Measurements from ENCODE around the gene FZD4. TPM values are rescaled to one million over a fixed set of nuclear protein-coding genes. Genes with fewer than 3 reads are reported as not detected.
"Not testable (repeated sequence)": the region's sequence is repeated elsewhere in the genome, so short reads cannot be mapped to it uniquely, and the experiment has no call there.

FZD4 gene
- polyA plus RNA-seq, 4 donors = 68.4 to 78.3 (median 72.0) TPM

DNA sequence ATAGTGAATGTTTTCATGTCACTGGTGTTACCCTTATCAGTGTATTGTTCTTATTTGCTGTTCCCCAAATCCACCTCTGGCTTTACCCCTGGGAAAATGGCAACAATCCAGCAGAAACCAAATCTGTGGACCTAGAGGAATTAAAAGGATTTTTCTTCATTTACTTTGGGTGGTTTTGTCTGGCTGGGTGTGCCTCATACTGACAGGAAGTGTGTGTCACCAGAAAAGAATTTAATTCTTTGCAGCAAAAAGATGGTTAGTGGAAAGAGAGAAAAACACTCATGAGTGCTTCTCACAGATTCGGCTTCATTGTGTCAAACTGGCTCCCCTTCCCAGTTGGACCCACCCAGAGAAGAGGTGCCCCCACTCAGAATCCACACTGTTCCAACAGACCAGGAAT is 38.9 kb downstream of the FZD4 start:
- no peak for DNase-seq (ENCODE audit: low read depth in 4 of 4, low spot score in 3 of 4)

DNA sequence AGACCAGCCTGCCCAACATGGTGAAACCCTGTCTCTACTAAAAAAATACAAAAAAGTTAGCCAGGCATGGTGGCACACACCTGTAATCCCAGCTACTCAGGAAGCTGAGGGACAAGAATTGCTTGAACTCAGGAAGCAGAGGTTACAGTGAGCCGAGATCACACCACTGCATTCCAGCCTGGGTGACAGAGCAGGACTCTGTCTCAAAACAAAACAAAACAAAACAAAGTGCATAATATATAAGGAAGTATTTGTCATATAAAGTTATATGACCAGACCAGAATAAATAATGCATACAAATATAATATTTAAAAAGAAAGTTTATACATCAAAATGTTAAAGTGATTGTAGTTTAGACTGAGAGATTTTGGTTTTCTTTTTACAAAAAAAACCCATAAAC is 39.3 kb downstream of the FZD4 start:
- DNase-seq (ENCODE audit: low read depth in 4 of 4, low spot score in 3 of 4) = not testable (repeated sequence)

DNA sequence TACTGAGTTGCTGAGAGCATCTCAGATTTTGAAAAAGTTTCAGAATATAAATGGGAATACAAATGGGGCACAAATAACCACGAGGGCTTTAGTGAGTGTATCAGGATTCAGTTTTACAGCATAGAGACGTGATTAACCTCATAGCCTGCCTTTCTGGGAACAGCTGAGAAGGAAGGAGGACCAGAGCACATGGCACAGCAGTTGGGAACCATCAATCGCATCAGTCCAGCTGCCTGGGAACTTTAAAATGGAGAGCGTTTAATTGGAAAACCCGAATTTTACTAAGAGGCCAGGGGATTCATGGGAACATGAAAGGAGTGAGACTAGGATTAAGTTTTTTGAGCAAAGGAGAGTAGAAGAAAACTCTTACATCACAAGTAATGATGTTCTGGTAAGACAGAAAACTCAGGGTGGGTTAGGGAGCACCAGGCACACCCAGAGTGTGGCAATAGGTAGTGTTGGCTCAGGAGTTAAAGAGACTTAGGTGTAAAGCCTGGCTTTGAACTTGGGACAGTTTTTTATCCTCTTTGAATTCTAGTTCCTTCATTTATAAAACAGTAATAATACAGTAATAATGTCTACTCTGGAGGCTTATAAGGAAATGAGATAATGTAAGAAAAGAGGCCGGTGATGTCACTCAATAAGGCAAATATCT is 40.2 kb downstream of the FZD4 start:
- DNase-seq (ENCODE audit: low read depth in 4 of 4, low spot score in 3 of 4) = no peak

DNA sequence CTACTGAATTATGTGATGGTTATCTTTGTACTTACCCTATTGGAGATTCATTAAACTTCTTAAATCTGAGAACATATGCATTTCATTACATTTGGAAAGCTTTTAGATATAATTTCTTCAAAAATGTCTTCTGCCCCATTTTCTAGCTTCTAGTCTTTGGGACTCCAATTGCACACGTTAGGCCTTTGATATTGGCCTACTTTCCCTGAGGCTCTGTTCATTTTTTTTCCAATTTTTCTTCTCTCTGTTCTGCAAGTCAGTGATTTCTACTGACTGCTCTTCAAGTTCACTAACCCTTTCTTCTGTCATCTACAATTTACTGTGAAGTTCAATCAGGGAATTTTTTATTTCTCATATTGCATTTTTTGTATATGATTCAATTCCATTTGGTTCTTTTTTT is 43.0 kb downstream of the FZD4 start:
- DNase-seq (ENCODE audit: low read depth in 4 of 4, low spot score in 3 of 4) = no peak

DNA sequence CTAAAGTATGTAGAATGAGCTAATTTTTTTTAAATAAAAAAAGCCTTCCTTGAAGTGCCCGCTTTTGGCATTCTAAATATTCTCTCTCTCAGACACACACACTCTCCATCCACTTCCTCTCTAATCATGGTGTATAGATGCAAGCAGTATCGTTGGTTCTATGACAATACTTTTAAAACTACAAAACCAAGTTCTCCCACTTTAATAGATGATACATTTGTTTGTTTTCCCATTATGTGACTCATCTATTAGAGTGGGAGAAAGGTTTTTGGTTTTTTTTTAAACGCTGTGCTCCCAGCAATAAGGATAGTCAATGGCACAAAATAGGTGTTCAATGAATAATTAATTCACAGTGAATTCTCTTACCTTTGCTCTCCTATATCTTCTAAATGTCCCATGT is 44.6 kb downstream of the FZD4 start:
- no peak for DNase-seq (ENCODE audit: low read depth in 4 of 4, low spot score in 3 of 4)

DNA sequence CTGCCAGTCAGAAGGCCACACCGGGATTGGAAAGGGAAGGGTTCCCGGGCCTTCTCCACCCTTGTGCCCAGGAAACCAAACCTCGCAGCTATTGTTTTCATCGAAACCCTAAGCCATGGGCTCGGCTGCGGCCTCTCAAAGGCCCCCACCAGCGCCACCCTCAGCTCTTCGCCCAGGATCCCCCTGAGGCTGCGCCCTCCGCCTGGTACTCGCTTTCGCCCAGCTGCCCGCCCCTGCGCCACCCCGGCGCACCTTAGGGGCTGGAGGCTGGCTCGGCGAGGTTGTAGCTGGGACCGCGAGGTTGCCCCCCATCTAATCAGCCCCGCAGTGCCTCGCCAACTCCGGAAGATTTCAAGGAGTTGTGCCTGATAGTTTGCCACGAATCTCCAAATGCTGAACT is 49.0 kb downstream of the FZD4 start:
- no peak for DNase-seq (ENCODE audit: low read depth in 4 of 4, low spot score in 3 of 4)

DNA sequence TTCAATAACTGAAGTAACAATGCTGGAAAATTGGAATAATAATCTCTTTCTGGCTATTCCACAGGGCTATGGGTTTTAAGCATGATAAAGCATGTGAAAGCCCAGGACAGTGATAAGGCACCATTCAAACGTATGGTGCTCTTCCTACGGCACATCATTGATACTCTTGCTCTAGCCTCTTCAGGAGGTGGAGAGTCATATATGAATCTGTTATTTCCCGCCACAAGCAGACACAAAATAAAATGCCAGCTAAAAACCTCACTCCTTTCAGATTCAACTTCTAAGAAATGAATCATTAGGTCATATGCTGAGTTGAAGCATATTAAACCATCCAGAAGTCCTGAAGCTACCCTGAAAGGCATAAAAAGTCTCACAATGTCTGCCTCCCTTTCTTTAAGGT is 49.9 kb downstream of the FZD4 start:
- no peak for DNase-seq (ENCODE audit: low read depth in 4 of 4, low spot score in 3 of 4)

DNA sequence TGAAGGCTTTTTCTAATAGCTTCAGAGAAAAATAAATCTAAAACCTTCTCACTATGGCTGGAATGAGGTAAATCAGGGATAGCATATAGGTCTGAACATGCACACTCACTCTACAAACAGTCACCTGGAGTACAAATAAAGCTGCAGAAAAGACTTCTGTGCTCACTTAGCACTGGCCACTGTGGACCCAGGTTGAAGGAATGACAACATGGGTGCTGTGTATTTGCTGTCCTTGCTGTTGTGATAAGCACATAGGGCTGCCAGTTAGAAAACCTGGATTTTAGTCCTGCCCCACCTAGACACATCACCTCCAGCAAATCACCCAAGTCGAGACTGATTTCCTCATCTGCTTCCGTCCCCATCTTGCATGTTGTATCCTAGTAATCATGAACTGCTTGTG is 51.2 kb downstream of the FZD4 start:
- no peak for DNase-seq (ENCODE audit: low read depth in 4 of 4, low spot score in 3 of 4)

DNA sequence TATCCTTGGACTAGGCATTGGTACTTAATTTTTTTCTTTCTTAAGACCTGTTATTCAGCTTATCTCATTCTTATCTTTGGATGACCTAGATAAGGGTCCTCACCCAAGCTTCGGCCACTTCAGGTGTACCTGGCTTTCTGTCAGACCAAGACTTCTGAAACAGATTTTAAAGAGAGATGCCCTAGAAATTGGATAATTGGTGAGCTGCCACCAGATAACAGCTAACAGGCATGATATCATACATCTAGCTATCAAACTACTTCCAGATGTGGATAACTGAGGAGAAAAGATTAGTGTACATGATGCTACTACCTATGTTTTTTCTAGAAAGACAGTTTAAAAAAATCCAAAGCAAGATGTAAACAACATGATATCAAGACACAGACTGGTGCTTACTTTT is 52.9 kb downstream of the FZD4 start:
- no peak for DNase-seq (ENCODE audit: low read depth in 4 of 4, low spot score in 3 of 4)

DNA sequence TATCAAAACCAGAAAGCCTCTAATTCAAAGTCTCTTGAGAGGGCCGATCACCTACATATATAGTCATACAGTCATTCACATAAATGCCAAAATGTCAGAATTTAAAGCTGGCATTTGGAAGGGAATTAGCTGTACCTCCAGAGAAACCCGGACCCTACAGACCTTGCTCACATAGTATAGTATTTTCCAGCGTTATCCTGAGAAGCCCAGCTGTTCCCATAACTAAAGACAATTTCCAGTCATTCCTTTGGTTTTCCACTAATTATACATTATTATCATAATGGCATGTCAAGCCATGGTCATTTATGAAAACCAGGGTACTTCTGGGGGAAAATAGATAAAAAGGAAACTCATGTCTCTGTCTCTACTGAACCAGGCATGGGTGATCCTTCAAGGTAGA is 53.6 kb downstream of the FZD4 start:
- DNase-seq (ENCODE audit: low read depth in 4 of 4, low spot score in 3 of 4) = no peak

DNA sequence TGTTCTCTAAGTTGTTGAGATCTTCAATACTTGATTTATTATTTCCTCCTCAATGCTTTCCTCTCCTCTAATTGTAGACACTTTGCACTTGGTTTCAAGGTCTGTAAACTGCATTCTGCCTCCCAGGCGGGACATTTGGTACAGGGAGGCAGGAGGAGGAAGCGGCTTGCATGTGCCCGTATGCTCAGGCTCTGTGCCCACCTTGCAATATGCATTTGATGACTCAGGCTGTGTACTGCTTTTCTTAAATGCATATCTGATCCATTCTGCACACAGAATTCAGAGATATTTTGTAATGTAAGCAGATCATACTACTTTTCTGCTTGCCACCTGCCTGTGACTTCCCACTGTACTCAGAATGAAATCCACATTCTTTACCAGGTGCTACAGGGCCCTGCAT is 55.0 kb downstream of the FZD4 start:
- no peak for DNase-seq (ENCODE audit: low read depth in 4 of 4, low spot score in 3 of 4)

DNA sequence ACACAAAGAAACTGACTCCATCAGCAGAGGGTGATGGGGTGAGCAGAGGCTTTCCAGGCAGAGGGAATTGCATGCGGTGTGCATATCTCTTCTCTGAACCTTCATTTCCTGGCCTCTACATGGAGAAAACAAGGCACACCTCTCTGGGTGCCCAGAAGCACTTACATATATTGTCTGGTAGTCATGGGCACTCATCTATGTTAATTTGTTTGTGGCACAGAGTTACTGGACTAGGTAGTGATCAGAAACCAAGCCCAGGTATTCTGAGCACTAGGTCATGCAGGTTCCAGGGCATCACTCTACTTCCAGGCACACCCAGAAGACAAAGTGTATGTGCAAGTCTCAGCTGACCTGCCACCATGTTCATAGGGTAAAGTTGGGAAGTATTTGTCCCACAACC is 56.5 kb downstream of the FZD4 start:
- no peak for DNase-seq (ENCODE audit: low read depth in 4 of 4, low spot score in 3 of 4)

DNA sequence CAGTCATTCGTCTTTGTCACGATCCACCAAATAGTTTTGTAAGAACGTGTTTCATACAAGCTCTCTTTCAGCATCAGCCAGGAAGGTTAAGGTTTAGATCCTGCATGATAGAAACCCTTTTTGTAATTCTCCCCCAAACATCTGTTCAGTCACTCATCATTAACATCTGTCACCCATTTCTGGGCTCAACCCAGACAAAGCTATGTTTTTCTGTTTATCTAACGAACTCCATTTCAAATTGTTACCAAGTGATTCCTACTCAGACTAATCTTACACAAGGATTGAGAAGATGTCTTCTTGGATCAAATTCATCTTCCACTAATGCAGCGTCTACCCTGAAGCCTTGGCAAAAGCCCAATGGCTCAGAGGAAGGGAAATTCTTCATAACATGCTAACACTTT is 58.8 kb downstream of the FZD4 start:
- no peak for DNase-seq (ENCODE audit: low read depth in 4 of 4, low spot score in 3 of 4)

Other genes starting within 250 kb of the FZD4 start
- gene PRSS23, start 154.9 kb downstream of the FZD4 start, polyA plus RNA-seq (ENCODE audit: insufficient read length in 4 of 4) = 100 to 1,000 TPM in 2 of 4 donors, 10 to 100 TPM in 2; 86.0 to 136 (median 98.7) TPM
- gene TMEM135, start 82.5 kb upstream of the FZD4 start, polyA plus RNA-seq (ENCODE audit: insufficient read length in 4 of 4) = 10 to 100 TPM; 33.4 to 42.3 (median 35.7) TPM

Data from left renal pelvis (tissue), 4 donors.